SK-N-DZ (cell line): ENCODE measurements around the gene CORO2A.
"Not testable (repeated sequence)": the region's sequence is repeated elsewhere in the genome, so short reads cannot be mapped to it uniquely, and the experiment has no call there.

Experiments used
- DNase-seq: peaks from one replicate; pipeline ENCODE4 v3.0.0-alpha.2; 2015; ENCODE audit warnings: low spot score

CORO2A gene

GRCh38 chr9:98142182-98142907 is 50.1 kb downstream of the CORO2A start:
- DNase-seq = no peak

DNA sequence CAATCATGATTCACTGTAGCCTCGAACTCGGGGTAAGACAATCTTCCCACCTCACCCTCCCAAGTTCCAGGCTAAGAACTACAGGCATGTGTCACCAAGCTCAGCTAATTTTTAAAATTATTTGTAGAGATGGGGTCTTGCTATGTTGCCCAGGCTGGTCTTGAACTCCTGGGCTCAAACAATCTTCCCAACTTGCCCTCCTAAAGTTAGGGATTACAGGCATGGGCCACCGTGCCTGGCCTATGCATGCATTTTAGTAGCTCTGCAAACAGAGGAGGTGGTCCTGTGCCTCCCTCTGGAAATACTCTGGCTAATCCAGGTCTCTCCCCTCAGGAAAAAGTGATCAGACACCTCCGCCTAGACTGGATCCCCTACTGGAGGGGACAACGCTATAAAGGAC is 51.9 kb downstream of the CORO2A start:
- DNase-seq = no peak

- DNase-seq = no peak
These were observed 55.9 kb downstream of the CORO2A start for GRCh38 chr9:98136489-98136888.

- DNase-seq = no peak
These were observed 56.5 kb downstream of the CORO2A start for GRCh38 chr9:98135938-98136337.

- no peak for DNase-seq
These were observed 56.9 kb downstream of the CORO2A start for GRCh38 chr9:98135558-98135934.

GRCh38 chr9:98134702-98135557 is 57.5 kb downstream of the CORO2A start:
- DNase-seq = no peak

DNA sequence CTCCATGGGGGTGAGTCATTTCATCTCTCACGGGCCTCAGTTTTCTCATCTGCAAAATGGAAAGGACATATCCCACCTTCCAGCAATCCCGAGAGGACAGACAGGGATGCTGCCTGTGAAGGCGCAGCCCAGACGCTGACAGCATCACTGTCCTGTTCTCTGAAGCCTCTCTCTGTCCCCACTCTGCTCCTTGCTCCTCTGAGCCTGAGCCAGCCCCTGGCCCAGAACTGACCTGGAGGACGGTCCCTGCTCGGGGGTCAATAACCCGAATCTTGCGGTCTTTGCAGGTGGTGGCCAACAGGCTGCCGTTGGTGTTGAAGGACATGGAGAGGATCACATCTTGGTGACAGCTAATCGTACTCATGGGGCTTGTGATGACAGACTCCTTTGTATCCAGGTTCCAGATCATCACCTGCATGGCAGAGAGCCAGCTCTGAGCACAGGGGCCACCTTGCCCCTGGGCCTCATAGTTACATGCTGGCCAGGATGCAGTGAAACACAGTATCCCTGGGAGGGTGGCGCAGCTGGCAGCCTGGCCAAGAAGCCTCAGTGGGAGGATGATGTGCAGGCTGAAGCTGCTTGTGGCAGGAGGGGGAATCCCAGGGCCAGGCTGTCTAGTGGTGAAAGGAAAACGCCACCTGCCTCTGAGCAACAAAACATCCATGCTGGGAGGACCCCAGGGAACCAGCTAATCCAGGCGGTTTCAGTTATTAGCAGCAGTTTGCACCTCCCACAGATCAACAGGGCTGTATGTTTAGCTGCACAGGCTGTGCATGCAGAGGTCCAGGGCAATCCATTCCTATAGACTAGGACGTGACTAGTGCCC is 59.4 kb downstream of the CORO2A start:
- DNase-seq = no peak

DNA sequence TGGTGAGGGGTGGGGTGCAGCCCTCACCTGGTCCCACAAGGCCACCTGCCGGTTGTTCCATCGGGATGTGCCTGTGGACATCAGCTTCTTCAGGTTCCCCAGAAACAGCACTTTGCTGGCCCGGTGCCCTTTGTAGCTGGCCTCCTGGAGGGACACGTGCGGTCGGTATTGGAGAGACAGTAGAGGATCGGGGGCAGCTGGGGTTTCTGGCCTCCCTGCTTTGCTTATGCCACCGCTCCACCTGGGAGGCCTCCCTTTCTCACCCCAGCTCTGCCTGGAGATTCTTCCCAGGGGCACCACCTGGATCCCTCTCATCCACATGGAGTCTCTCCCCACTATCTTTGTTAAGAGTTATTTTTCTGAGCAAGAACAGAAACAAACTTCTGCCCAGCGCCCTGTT is 60.3 kb downstream of the CORO2A start:
- DNase-seq = no peak

DNA sequence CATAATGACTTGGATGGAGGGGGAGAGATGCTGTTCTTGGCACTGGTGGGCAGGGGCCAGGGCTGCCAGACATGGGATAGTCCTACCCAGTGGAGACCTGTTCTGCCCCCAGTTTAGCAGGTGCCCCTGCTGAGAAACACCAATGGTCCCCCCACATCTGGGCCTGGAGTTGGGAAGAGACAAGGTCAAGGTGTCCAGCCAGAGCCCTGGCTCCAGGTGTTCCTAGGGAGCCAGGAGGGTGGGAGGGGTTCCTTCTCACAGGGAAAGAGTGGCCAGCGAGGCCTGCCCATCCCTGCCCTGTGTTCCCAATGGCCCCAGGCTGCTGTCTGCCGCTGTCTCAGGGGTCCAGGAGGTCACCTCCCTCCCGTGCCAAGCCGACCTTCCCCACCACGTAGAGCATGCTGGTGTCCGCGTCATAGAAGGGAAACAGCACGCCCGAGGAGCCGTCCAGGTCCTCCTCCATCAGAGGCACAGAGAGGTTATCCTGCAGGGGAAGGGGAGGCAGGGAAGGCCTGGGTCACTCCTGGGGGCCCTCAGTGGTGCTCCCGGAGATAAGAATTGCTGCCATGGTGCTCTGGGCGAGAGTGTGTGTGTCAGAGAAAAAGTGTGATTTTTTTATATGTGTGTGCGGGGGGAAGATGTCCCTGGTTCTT is 61.7 kb downstream of the CORO2A start:
- DNase-seq = no peak

GRCh38 chr9:98130060-98130459 is 62.4 kb downstream of the CORO2A start:
- DNase-seq = not testable (repeated sequence)

GRCh38 chr9:98129451-98129881 is 63.0 kb downstream of the CORO2A start:
- no peak for DNase-seq

GRCh38 chr9:98128316-98128715 is 64.1 kb downstream of the CORO2A start:
- no peak for DNase-seq

DNA sequence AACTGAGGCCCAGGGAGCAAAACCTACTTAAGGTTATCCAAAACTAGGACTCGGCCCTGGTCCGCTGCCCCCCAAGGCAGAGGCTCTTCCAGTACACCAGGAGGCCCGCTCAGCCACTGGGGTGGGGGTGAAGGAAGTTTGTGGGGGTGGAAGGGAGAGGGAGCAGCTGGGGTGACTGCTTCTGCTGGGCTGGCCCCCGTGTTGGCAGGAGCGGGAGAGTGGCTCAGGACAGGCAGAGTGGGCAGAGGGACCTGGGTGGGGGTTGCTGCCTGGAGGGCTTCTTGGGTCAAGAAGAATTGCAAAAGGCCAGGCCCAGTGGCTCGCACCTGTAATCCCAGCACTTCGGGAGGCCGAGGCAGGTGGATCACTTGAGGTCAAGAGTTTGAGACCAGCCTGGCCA is 65.2 kb downstream of the CORO2A start:
- no peak for DNase-seq

- no peak for DNase-seq
These were observed 67.6 kb downstream of the CORO2A start for GRCh38 chr9:98124637-98125426.

DNA sequence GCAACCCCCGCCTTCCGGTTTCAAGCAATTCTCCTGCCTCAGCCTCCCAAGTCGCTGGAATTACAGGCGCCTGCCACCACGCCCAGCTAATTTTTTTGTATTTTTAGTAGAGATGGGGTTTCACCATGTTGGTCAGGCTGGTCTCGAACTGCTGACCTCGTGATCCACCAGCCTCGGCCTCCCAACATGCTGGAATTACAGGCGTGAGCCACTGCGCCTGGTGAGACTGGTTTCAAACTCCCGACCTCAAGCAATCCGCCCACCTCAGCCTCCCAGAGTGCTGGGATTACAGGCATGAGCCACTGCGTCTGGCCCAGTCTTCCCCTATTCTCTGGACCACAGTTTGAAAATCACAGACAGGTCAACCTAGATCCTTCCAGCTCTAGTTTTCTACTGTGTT is 68.3 kb downstream of the CORO2A start:
- DNase-seq = not testable (repeated sequence)

DNA sequence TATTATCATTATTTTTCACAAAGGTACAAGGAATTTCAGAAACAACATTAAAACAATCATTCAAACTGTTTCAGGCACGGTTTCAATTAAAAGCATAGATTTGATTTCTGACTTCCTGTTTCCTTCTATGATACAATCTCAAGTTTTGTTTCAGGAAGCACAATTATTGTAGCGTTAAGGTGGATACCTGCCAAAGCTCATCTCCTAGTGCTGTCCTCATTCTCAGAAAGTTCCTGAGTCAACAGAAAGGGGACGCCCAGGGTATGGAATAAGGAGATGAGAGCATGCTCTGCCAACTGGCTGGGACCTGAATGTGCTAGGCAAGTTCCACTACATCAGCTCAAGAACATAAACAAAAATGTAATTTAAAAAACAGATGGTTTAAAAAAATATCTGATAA is 71.4 kb downstream of the CORO2A start:
- no peak for DNase-seq

GRCh38 chr9:98120476-98120875 is 72.0 kb downstream of the CORO2A start:
- no peak for DNase-seq

DNA sequence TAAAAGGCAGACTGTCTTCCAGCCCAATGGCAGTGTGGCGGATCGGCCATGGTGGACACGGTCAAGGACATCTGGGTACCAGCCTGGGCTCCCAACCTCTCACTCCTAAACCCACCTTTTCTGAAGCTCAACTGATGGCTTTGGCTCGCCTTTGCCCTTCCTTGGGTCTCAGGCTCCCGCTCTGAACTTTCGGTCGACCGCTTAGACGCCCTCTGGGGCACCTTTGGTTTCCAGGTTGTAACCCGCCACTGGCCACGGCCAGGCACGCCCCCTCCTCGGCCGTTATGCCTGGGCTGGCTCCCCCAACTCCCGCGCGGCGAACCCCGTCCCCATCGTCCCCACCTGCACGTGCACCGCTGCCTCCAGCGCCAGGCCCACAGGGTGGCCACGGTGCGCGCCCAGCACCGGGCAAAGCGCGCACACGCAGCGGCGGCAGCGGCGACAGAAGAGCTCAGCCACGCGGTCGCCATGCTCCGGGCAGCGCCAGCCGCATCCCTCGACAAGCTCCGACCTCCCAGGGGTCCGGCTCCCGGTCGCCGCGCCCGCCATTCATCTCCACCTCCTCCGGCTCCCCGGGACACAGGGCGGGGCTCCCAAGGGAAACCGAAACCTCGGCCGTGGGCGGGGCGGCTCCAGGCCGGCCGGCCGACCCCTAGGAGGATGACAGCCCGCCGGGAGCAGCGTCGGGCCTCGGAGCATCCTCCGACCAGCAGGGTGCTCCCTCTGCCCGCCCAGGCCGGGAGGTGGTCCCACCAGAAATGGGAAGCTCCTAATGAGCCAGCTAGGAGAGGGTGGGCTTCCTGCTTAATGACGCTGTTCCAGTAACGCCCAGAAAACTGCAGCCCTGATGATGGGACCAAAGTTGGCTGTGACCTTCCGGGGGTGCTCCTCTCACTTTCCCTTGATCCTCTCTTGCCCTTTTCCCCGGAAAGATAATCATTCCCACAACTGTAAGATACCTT is 73.5 kb downstream of the CORO2A start, which contains the start of gene TRIM14:
Gene TRIM14 (minus strand): TSS at position 583 of the 962 bp plus-strand sequence. CDS start 34 bp downstream, at position 549.
- peak; percentile 84 for DNase-seq

GRCh38 chr9:98117984-98118639 is 74.3 kb downstream of the CORO2A start:
- peak; percentile 75 for DNase-seq
